Astrocyte (in vitro differentiated cells and primary cell): ENCODE data around the gene CERS3. TPM values are rescaled to one million over a fixed set of nuclear protein-coding genes. Genes with fewer than 3 reads are reported as not detected.

Source experiments
- DNase-seq: peaks from one replicate; pipeline ENCODE4 v3.0.0-alpha.2; 2010; ENCODE audit warnings: low read depth
- FAIRE-seq: peaks from 2 replicates; lab custom pipeline; 2011; peaks lifted over from hg19 to GRCh38; lab: Jason Lieb, UNC
- H2AFZ ChIP-seq: 2 replicates; pipeline ENCODE4 v1.6.0; 2012; ENCODE audit warnings: low read depth, low read length, inconsistent platforms
- H3K27ac ChIP-seq: 2 replicates; pipeline ENCODE4 v1.5.1; 2011; ENCODE audit warnings: low read depth, low read length, inconsistent platforms
- H3K27me3 ChIP-seq: 2 replicates; pipeline ENCODE4 v1.6.0; 2011; ENCODE audit warnings: low read length, inconsistent platforms; ENCODE audit not compliant: insufficient read depth
- H3K36me3 ChIP-seq: 2 replicates; pipeline ENCODE4 v1.5.1; 2011; ENCODE audit warnings: low read length, inconsistent platforms; ENCODE audit not compliant: insufficient read depth
- H3K4me1 ChIP-seq: 2 replicates; pipeline ENCODE4 v1.5.1; 2011; ENCODE audit warnings: low read length, inconsistent platforms; ENCODE audit not compliant: insufficient read depth
- H3K4me2 ChIP-seq: 2 replicates; pipeline ENCODE4 v1.6.0; 2012; ENCODE audit warnings: low read length, inconsistent platforms
- H3K4me3 ChIP-seq: 2 replicates; pipeline ENCODE4 v1.5.1; 2011; ENCODE audit warnings: low read depth, mild to moderate bottlenecking, low read length, inconsistent platforms; ENCODE audit not compliant: insufficient read depth
- H3K79me2 ChIP-seq: 2 replicates; pipeline ENCODE4 v1.6.0; 2012; ENCODE audit warnings: mild to moderate bottlenecking, low read length, inconsistent platforms; ENCODE audit not compliant: insufficient read depth
- H3K9ac ChIP-seq: 2 replicates; pipeline ENCODE4 v1.6.0; 2012; ENCODE audit warnings: mild to moderate bottlenecking, low read length, inconsistent platforms
- H3K9me3 ChIP-seq: 2 replicates; pipeline ENCODE4 v1.5.1; 2012; ENCODE audit warnings: low read depth, mild to moderate bottlenecking, low read length, inconsistent platforms; ENCODE audit not compliant: insufficient read depth
- H4K20me1 ChIP-seq: 2 replicates; pipeline ENCODE4 v1.6.0; 2012; ENCODE audit warnings: low read length, inconsistent platforms; ENCODE audit not compliant: insufficient read depth
- H3K27ac Mint-ChIP-seq: one replicate; pipeline ENCODE4 v1.8.0; 2021; ENCODE audit warnings: mild to moderate bottlenecking, mixed read lengths; ENCODE audit not compliant: unreplicated experiment
- H3K27me3 Mint-ChIP-seq: one replicate; pipeline ENCODE4 v1.8.0; 2021; ENCODE audit warnings: low read depth, mixed read lengths; ENCODE audit not compliant: unreplicated experiment
- H3K36me3 Mint-ChIP-seq: one replicate; pipeline ENCODE4 v1.8.0; 2021; ENCODE audit warnings: low read depth, mixed read lengths; ENCODE audit not compliant: unreplicated experiment
- H3K4me1 Mint-ChIP-seq: one replicate; pipeline ENCODE4 v1.8.0; 2021; ENCODE audit warnings: low read depth, mixed read lengths; ENCODE audit not compliant: unreplicated experiment
- H3K4me3 Mint-ChIP-seq: one replicate; pipeline ENCODE4 v1.8.0; 2021; ENCODE audit warnings: mild to moderate bottlenecking, moderate library complexity, mixed read lengths; ENCODE audit not compliant: unreplicated experiment
- H3K9me3 Mint-ChIP-seq: one replicate; pipeline ENCODE4 v1.8.0; 2021; ENCODE audit warnings: mild to moderate bottlenecking, mixed read lengths; ENCODE audit not compliant: unreplicated experiment
- EZH2 ChIP-seq: IDR thresholded peaks from 2 replicates; pipeline ENCODE4 v1.6.1; 2012; ENCODE audit warnings: mild to moderate bottlenecking, low read length, inconsistent platforms; ENCODE audit not compliant: insufficient read depth
- total RNA-seq: library from RNA; stranded (reverse); gene quantifications from 2 replicates; pipeline ENCODE4 v1.2.1, GENCODE V29; 2021
- TF ChIP-seq, protein P1 (sequence below): IDR thresholded peaks from 2 replicates; pipeline ENCODE4 v1.5.1; 2011; ENCODE audit warnings: low read depth, mild to moderate bottlenecking, inconsistent platforms, low read length, moderate library complexity; ENCODE audit not compliant: insufficient read depth

Gene CERS3
- total RNA-seq, 1 donor from 2014 or later = not detected

DNA sequence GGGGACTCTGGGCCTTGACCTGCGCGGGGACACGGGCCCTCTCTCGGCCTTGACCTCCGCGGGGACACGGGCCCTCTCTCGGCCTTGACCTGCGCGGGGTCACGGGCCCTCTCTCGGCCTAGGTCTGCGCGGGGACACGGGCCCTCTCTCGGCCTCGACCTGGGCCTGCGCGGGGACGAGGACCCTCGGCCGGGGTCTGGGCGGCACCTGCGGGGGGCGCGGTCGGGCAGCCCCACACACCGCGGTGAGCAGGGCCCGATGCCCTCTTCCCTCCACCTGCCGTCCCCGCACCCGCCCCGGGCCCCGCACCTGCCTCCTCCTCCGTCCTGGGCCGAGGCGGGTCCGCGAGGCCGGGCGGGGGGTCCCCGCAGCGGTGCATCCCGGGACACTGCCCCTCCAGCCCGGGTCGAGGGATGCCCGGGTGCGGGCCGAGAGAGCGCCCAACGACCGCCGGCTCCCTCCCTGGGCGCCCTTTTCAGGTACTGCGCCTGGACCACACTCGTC lies 15.6 kb upstream of the CERS3 start:
- H3K27me3 Mint-ChIP-seq = peaks cover 10% of the 10 kb centered on the region
- H3K36me3 Mint-ChIP-seq = no peaks in the 10 kb centered on the region
- H3K27ac Mint-ChIP-seq = no peak overlapping the region
- Histone ChIP-seq H3K27me3 (no peaks in the 10 kb centered on the region), H3K79me2 (no peaks in the 10 kb centered on the region), H3K4me2 (no peak overlapping the region), H3K4me1 (no peaks in the 10 kb centered on the region), H3K27ac (no peak overlapping the region), H3K4me3 (no peak overlapping the region), H3K9ac (no peak overlapping the region), H3K9me3 (no peaks in the 10 kb centered on the region), H2AFZ (no peak overlapping the region), H4K20me1 (no peaks in the 10 kb centered on the region), H3K36me3 (no peaks in the 10 kb centered on the region)
- no peak overlapping the region for H3K4me3 Mint-ChIP-seq
- no peak for DNase-seq
- no peaks in the 10 kb centered on the region for H3K4me1 Mint-ChIP-seq
- no peak for TF ChIP-seq EZH2
- TF ChIP-seq, protein P1, sequence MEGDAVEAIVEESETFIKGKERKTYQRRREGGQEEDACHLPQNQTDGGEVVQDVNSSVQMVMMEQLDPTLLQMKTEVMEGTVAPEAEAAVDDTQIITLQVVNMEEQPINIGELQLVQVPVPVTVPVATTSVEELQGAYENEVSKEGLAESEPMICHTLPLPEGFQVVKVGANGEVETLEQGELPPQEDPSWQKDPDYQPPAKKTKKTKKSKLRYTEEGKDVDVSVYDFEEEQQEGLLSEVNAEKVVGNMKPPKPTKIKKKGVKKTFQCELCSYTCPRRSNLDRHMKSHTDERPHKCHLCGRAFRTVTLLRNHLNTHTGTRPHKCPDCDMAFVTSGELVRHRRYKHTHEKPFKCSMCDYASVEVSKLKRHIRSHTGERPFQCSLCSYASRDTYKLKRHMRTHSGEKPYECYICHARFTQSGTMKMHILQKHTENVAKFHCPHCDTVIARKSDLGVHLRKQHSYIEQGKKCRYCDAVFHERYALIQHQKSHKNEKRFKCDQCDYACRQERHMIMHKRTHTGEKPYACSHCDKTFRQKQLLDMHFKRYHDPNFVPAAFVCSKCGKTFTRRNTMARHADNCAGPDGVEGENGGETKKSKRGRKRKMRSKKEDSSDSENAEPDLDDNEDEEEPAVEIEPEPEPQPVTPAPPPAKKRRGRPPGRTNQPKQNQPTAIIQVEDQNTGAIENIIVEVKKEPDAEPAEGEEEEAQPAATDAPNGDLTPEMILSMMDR = no peak
- H3K9me3 Mint-ChIP-seq = no peaks in the 10 kb centered on the region
- no peak for FAIRE-seq

DNA sequence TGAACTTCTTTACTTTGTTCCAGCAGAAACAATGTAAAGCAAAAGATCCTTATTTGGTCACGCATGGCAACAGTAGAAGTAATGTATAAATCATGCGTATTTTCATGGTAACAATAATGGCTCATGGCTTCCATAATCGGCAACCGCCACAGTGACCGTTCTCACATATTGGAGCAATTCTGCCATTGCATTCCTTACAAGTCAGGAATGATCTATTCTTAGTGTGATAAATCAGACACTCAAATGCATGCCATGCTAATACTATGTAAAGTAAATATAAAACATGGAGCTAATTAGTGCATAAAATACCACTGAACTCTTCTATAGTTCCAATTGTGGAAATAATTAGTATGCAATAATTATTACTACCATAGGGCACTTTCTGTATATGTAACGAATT lies 13.5 kb upstream of the CERS3 start:
- Histone ChIP-seq H3K9ac (no peak overlapping the region), H3K27me3 (no peaks in the 10 kb centered on the region), H3K36me3 (no peaks in the 10 kb centered on the region), H4K20me1 (no peaks in the 10 kb centered on the region), H3K4me3 (no peak overlapping the region), H3K27ac (no peak overlapping the region), H3K79me2 (no peaks in the 10 kb centered on the region), H2AFZ (no peak overlapping the region), H3K4me1 (no peaks in the 10 kb centered on the region), H3K4me2 (no peak overlapping the region), H3K9me3 (no peaks in the 10 kb centered on the region)
- DNase-seq (no peak), FAIRE-seq (no peak)
- H3K27ac Mint-ChIP-seq = no peak overlapping the region
- H3K27me3 Mint-ChIP-seq = peaks cover 4% of the 10 kb centered on the region
- no peaks in the 10 kb centered on the region for H3K4me1 Mint-ChIP-seq
- TF ChIP-seq, protein P1 = no peak
- TF ChIP-seq EZH2 = no peak
- H3K4me3 Mint-ChIP-seq = no peak overlapping the region
- peaks cover 2% of the 10 kb centered on the region for H3K36me3 Mint-ChIP-seq
- H3K9me3 Mint-ChIP-seq = peaks cover 6% of the 10 kb centered on the region

DNA sequence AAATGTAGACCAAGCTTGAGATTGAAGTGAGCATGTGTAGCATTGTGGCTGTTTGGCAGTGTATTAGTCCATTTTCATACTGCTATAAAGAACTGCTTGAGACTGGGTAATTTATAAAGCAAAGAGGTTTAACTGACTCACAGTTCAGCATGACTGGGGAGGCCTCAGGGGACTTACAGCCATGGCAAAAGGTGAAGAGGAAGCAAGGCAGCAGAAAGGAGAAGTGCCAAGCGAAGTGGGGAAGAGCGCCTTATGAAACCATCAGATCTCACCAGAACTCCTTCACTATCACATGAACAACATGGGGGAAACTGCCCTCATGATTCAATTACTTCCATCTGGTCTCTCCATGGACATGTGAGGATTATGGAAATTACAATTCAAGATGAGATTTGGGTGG lies 8.6 kb upstream of the CERS3 start:
- Histone ChIP-seq H3K27me3 (no peaks in the 10 kb centered on the region), H3K4me2 (no peak overlapping the region), H3K27ac (no peak overlapping the region), H3K36me3 (no peaks in the 10 kb centered on the region), H3K79me2 (no peaks in the 10 kb centered on the region), H3K9me3 (no peaks in the 10 kb centered on the region), H2AFZ (no peak overlapping the region), H4K20me1 (no peaks in the 10 kb centered on the region), H3K4me3 (no peak overlapping the region), H3K4me1 (no peaks in the 10 kb centered on the region), H3K9ac (no peak overlapping the region)
- Mint-ChIP-seq H3K36me3 (peaks cover 2% of the 10 kb centered on the region), H3K9me3 (peaks cover 6% of the 10 kb centered on the region), H3K4me1 (no peaks in the 10 kb centered on the region), H3K27me3 (peaks cover 6% of the 10 kb centered on the region), H3K4me3 (no peak overlapping the region), H3K27ac (no peak overlapping the region)
- DNase-seq (no peak), FAIRE-seq (no peak)
- no peak for TF ChIP-seq EZH2
- TF ChIP-seq, protein P1 = no peak
